Frontal cortex (tissue), 4 donors: ENCODE measurements around the gene CHAC1. TPM values are rescaled to one million over a fixed set of nuclear protein-coding genes. Genes with fewer than 3 reads are reported as not detected.
"Not testable (repeated sequence)": the region's sequence is repeated elsewhere in the genome, so short reads cannot be mapped to it uniquely, and the experiment has no call there.

ENCODE experiments used
- DNase-seq, 2 donors: peaks; one replicate each; pipeline ENCODE4 v3.0.0; 2012; ENCODE audit warnings: low spot score in 2 of 2
- FAIRE-seq: peaks from 2 replicates; lab custom pipeline; 2012; peaks lifted over from hg19 to GRCh38; lab: Jason Lieb, UNC
- total RNA-seq: library from RNA; depleted of rRNA; stranded (reverse); fragments of >200 nt; gene quantifications from one replicate; pipeline ENCODE4 v1.2.3, GENCODE V29; 2014
- donor health status: control.
- donor health status: control.
- donor health status: control.

CHAC1 gene
- total RNA-seq, 1 donor from 2014 or later, result 2.9 TPM

- DNase-seq, FAIRE-seq: not testable (repeated sequence)
Observed at GRCh38 chr15:40954158-40954848, 1.0 kb downstream of the CHAC1 start.

- FAIRE-seq (no peak), DNase-seq (no peak)
Observed at GRCh38 chr15:40955141-40955903, 2.1 kb downstream of the CHAC1 start.

GRCh38 chr15:40955930-40956540 is 2.8 kb downstream of the CHAC1 start:
- DNase-seq (no peak), FAIRE-seq (no peak)

GRCh38 chr15:40956541-40956982 is 3.3 kb downstream of the CHAC1 start:
- no peak for FAIRE-seq
- DNase-seq, result no peak

- FAIRE-seq (no peak), DNase-seq (no peak)
Observed at GRCh38 chr15:40957041-40957555, 3.8 kb downstream of the CHAC1 start.

GRCh38 chr15:40957581-40958051 is 4.3 kb downstream of the CHAC1 start:
- FAIRE-seq (no peak), DNase-seq (peak in 1 of 2 donors; percentile 62)

- DNase-seq (no peak), FAIRE-seq (no peak)
Observed at GRCh38 chr15:40958146-40958545, 4.9 kb downstream of the CHAC1 start.

- DNase-seq (no peak), FAIRE-seq (no peak)
Observed at GRCh38 chr15:40958723-40959122, 5.5 kb downstream of the CHAC1 start.

GRCh38 chr15:40959331-40960141 is 6.3 kb downstream of the CHAC1 start:
- no peak for FAIRE-seq
- DNase-seq, result no peak

- DNase-seq, result no peak
Observed at GRCh38 chr15:40960151-40960885, 7.0 kb downstream of the CHAC1 start.

GRCh38 chr15:40960925-40961324 is 7.7 kb downstream of the CHAC1 start:
- DNase-seq, result no peak

More at GRCh38 chr15:40960151-40960885, 7.0 kb downstream of the CHAC1 start:
- no peak for FAIRE-seq

GRCh38 chr15:40961740-40962139 is 8.5 kb downstream of the CHAC1 start:
- not testable (repeated sequence) for FAIRE-seq, DNase-seq

More at GRCh38 chr15:40960925-40961324, 7.7 kb downstream of the CHAC1 start:
- no peak for FAIRE-seq

- not testable (repeated sequence) for FAIRE-seq
Observed at GRCh38 chr15:40962317-40962716, 9.0 kb downstream of the CHAC1 start.

GRCh38 chr15:40963201-40963600 is 9.9 kb downstream of the CHAC1 start:
- FAIRE-seq, result no peak
- no peak for DNase-seq

More at GRCh38 chr15:40962317-40962716, 9.0 kb downstream of the CHAC1 start:
- DNase-seq, result not testable (repeated sequence)

GRCh38 chr15:40964006-40964405 is 10.7 kb downstream of the CHAC1 start:
- DNase-seq (no peak), FAIRE-seq (no peak)

GRCh38 chr15:40964634-40965033 is 11.4 kb downstream of the CHAC1 start:
- no peak for FAIRE-seq
- no peak for DNase-seq

GRCh38 chr15:40968290-40969085 is 15.2 kb downstream of the CHAC1 start:
- DNase-seq (no peak), FAIRE-seq (no peak)

- no peak for DNase-seq
- FAIRE-seq, result no peak
Observed at GRCh38 chr15:40969363-40969762, 16.1 kb downstream of the CHAC1 start.
